GM12872 (cell line): ENCODE results near the gene FRAS1.
A peak's percentile ranks its signal among the peaks of the same experiment; 100 is the strongest.

ENCODE experiments used
- TF ChIP-seq, protein P1 (sequence below): IDR thresholded peaks from 3 replicates; pipeline ENCODE4 v1.5.1; 2011; ENCODE audit warnings: low read depth, mild to moderate bottlenecking, low read length, moderate library complexity; ENCODE audit not compliant: insufficient read depth

Gene FRAS1

DNA sequence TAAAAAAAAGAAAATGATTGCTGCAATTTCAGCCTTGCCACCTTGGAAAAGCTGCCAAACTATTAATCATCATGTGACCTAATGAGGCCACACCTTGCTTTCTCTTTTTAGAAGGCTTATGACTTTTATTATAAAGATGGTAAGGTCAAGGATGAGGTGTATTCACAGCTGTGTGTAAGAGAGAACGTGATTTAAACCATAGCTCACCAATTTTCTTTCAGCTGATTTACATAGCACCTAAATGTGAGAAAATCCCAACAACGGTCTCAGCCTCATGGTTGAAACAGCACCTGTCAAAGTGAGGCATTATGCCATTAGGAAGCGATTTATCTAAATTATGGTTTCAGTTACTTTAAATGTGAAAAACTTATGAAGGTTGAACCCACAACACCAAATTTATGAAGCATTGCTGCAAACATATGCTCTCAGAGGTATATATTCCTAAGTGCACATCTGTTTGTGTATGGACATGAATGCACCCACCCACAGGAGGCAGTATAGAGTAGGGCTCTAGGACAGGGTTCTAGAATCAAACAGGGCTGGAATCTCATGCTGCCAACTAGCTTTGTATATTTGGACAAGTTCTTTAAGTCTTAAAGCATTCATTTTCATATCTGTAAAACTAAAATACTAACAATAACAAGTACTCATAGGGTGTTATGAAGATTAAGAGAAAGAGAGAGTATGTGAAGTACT, 535.1 kb downstream of the FRAS1 start:
- TF ChIP-seq, protein P1, sequence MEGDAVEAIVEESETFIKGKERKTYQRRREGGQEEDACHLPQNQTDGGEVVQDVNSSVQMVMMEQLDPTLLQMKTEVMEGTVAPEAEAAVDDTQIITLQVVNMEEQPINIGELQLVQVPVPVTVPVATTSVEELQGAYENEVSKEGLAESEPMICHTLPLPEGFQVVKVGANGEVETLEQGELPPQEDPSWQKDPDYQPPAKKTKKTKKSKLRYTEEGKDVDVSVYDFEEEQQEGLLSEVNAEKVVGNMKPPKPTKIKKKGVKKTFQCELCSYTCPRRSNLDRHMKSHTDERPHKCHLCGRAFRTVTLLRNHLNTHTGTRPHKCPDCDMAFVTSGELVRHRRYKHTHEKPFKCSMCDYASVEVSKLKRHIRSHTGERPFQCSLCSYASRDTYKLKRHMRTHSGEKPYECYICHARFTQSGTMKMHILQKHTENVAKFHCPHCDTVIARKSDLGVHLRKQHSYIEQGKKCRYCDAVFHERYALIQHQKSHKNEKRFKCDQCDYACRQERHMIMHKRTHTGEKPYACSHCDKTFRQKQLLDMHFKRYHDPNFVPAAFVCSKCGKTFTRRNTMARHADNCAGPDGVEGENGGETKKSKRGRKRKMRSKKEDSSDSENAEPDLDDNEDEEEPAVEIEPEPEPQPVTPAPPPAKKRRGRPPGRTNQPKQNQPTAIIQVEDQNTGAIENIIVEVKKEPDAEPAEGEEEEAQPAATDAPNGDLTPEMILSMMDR = peak; percentile 64
